ENCODE data around the gene OGFRL1. TPM values are rescaled to one million over a fixed set of nuclear protein-coding genes. Genes with fewer than 3 reads are reported as not detected.
A peak's percentile ranks its signal among the peaks of the same experiment; 100 is the strongest.
"Not testable (repeated sequence)": the region's sequence is repeated elsewhere in the genome, so short reads cannot be mapped to it uniquely, and the experiment has no call there.

Gene OGFRL1
- 26.9 and 27.7 TPM in 2 replicates for total RNA-seq (2014; rRNA removed; shearing (Covaris generic))
- 21.1 and 27.6 TPM in 2 replicates for polyA plus RNA-seq (2015; cell fraction: cytosol; rRNA removed)
- polyA plus RNA-seq (2015; cell fraction: nucleus; rRNA removed): 16.4 and 17.4 TPM in 2 replicates

DNA sequence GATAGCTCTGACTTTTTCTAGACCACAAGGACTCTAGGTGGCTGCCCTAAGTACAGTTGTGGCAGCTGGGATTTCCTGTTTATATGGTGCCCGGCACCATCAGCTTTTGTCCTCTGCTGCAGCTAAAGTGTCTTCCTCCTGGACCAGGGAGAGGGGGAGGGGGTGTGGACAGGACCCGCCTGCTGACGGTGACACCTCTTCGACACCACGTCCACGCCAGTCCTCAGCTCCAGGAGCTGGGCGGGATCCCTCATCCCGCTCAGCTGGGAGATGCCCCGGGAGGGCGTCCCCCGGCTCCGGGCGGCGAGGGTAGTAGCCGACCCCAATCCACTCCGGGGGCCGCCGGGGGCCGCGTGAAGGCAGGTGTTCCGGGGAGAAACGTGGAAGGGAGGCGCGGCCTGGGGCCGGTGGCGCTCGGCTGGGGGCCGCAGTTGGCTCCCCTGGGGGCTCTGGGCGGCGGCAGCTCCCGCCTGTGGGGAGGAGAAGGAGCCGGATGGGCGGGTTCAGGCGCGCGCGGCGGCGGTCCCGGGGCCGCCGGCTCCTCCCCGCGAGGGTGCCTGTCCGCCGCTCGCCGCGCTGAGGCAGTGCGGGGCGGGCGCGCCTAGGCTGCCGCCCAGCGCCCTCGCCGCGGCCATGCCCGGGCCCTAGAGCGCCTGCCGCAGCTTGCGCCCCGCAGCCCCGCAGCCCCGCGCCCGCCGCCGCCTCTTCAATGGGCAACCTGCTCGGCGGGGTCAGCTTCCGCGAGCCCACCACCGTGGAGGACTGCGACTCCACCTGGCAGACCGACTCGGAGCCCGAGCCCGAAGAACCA, at the start of gene OGFRL1:
Gene OGFRL1, plus strand, starts transcription at position 584 of the 811 bp plus-strand sequence. Its CDS starts 126 bp downstream, at position 710.
- peak; percentile 90 for DNase-seq (ENCODE audit: low read depth)

DNA sequence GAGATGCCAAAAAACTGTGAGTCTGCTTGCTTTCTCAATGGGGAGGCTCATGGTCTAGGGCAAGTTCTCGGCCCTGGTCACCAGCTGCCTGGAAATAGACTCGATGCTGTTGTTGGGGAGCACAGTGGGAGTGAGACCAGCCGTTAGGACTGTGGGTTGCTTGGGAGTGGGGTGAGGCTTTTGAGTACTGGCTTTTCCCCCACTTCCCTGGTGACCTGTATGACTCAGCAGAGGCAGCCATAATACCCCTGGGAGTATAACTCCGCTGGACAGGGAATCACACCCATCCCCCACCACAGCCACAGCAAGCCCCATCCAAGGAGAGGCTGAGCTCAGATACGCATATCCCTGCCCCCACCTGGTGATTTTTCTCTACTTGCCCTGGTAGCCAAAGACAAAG, 48.9 kb upstream of the OGFRL1 start:
- no peak for DNase-seq (ENCODE audit: low read depth)

DNA sequence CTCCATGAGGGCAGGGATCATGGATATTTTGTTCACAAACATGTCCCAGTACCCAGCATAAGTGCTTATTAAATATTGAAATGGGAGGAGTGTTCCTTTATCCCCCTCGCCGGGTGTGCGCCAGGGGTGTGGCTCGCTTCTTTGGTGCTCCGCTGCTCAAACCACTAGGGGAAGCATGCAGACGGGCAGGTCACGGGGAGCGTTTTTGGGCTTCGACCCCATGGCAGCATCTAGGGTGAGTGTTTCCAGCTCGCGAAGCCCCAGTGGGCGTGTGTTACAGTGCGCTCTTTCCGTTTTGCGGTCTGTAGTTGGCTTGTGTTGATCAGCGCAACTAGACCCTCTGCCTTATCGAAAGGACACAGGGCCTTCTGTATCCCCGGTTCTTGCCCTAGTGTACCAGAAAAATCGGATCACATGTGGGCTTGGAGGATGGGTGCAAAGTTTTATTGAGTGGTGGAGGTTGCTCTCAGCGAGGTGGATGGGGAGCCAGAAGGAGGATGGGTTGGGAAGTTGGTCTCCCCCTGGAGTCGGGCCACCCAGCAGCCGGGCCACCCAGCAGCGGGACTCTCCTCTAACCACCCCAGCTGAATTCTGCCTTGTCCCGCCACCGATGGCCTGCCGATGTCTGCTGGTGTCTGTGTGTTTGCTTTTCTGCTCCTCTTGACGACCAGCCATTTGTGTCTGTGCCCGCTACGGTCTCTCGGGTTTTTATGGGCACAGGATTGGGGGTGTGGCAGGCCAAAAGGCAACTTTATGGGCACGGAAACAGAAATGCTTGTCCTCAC, 43.2 kb upstream of the OGFRL1 start:
- no peak for DNase-seq (ENCODE audit: low read depth)

DNA sequence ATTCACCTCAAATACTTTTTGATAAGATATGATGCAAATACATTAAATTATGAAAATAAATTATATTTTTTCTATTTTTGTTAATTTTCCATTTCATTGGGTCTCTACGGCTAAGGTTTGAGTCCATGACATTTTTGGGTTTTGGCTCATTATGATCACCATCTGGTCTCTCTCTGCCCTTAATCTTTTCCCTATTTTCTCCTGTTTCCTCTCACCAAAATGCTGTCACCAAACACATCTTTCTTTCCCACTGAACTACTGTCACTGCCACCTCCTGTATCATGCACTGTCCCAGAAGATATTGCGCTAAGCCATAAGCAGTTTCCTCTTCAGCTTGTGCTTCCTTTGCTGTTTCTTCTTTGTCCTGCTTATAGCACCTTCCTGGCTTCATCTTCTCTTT, 42.0 kb upstream of the OGFRL1 start:
- DNase-seq (ENCODE audit: low read depth): no peak

DNA sequence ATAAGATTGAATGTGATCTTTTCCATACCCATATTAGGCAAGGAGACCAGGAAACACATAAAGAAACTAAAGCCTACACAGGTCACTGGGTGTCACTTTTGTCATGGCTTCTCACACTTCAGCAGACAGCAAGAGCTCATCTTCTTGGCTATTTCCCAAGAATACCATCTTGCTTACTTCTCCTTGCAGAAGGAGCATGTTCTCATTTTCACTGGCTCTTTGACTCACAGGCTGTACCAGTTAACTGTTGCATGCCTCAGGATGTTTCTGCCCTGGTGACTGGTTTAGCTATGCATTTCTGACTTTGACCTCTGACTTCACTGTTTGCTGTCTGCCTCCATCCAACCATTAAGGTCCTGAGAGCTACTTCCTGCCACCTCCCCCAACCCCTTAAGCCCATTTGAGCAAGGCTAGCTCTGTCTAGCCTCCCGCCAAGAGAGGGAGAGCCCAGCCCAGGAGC, 40.3 kb upstream of the OGFRL1 start:
- DNase-seq (ENCODE audit: low read depth): peak; percentile 92

DNA sequence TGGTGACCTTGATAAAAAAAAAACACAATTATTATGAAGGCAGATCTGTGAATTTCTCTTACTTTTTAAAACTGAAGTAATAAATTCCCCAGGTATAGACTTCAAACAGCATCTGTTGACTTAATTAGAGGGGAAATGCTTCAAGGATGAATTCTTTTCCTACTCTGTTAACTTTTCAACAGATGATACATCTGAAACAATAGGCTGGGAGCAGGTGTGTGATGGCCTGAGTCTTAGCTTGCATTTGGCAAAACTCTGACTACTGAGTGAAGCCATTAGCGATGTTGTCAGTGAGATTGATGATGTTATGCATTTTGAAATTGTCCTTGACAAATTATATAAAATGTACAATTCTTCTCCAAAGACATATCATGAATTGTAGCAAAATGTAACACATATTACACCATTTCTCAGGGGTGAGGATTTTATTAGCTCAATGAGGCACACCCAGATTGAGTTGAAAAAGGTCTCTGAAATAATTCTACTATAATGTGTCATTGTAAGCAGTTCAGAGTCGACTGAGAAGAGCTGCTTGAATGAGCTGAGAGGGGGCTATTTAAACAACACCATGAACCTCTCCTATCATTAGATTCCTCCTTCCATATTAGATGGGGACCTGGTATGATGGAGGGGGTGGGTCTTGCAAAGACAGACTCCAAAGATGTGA, 39.6 kb upstream of the OGFRL1 start:
- DNase-seq (ENCODE audit: low read depth): no peak

DNA sequence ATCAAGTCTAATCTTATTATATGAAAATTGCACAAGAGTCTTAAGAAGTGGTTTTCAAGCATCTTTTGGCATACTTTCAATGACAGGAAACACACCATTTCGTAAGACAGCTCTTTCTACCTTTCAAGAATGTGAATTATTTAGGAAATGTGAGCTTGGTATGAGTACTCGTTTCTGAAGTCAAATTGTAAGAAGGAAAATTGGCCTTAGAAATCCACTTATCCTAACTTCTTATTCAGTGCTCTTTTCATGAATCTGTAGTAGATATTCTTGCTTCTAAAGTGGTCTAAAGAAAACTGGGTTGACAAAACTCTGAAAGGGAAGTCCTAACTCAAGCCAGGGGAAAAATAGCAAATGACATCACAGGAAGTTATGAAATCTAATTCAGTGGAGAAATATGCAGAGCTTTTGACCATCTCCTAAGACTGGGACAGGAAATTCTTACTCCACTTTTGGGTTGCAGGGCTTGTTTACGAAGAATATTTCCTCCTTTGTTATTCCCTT, 38.5 kb upstream of the OGFRL1 start:
- DNase-seq (ENCODE audit: low read depth): peak; percentile 82

DNA sequence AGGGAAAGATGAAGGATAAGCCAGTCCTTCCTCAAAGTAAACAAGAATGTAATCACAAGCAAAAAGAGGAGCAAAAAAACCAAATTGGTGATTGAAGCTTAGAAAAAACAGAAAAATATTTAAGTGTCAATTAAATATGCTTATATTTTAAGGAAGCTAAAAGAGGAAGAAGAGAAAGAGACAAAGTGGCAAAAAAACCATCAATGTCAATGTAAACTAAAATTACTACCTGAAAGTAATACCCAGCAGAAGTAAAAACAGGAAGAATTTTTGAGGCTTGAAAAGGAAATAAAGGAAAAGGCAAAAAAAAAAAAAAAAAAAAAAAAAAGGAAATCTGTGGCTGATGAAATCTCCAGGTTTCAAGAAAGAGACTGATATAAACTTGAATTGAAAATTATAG, 36.2 kb upstream of the OGFRL1 start:
- DNase-seq (ENCODE audit: low read depth): no peak

DNA sequence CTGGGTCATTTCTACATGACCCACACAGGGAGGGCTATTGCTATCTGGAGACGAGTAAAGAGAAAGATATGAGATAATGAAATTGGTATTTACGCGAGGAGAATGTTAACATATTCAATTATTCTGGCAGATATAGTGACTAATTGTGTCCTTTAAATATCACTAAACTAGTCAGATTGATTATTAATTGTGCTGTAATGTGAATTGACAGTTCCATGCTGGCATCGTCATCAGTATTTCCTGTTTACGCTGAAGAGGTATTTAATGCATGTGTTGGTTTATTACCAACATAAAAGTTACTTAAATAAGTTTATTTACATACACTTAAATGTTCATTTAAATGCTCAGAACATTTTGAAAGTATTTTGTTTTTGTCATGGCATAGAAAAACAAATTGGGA, 35.7 kb upstream of the OGFRL1 start:
- DNase-seq (ENCODE audit: low read depth): no peak

DNA sequence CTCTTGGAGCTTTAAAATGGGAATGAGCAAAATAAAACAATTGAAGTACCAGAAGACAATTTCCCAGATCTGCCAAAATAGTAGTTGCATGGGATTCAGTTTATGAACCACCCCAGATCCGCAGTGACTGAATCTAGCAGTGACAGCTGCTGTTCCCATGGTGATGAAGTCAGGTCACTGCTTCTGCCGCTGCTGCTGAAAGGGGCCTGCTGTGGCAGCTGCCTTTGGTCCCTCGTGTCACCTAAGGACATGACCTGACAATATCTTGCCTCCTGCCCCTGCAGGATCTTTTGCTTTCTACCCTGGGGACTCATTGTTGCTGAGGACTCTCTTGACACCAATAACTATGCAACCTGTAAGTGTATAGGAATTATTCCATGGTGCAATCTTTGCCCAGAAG, 34.3 kb upstream of the OGFRL1 start:
- no peak for DNase-seq (ENCODE audit: low read depth)

DNA sequence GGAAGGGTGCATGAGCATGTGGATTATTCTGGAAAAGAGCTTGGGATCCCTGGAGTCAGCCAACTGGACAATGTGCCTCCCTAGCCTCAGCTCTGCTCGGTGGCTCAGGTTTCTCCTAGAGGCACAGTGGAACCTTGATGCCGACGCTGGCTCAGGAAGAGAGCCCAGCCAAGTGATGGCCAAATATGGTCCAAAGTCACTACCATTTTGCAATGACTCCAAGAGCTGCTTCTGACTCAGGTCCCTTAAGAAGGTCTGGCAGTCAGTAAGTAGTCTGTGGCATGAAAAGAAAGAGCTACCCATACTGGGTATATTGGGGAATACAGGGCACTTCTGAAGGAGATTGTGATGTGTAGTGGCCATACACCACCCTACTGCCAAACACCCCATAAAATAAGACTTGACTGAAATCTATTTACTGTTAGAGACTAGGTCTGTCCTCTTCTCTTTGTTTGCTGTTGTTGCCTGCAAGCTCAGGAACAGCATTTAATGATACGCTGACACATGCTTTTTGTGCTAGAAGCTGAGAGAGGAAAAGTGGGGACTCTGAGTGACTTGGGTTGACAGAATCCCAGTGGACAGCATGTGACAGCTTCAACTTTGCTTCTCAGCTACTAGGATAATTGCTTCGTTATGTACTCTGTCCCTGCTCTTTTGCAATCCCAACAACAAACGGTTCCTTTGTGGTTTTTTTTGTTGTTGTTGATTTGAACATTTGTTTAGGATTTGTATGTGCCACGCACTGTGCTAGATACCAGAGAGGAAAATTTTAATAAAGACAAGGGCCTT, 30.3 kb upstream of the OGFRL1 start:
- no peak for DNase-seq (ENCODE audit: low read depth)

DNA sequence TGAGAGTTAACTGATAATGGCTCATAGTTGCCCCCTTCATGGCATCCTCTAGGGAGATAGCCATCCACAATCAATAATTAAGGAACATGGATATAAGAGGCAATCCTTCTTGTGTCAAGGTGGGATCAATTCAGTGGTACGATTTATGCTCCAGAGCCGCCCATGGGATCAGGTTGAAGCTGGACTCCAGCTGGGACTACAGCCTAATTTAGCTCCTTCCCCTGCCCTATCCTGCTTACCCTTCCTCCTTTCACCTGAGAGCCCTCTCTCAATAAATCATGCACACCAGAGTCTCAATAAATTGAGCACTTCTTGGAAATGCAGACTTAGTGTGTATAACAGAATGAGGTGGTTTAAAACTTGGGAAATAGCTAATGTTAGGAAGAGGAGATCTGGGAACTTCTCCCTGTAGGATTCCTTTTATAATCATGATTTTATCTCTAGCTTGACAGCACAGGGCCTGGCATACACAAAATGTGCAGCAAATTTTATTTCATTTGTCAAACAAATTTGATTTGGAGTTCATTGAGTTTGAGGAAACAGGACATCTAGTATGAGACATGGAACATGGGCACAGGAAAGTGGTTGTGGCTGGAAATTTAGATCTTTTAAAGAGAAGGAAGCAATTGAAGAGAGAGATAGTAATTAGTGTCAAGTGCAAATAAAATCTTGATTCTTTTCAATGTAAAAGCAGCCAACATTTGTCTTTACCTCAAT, 28.6 kb upstream of the OGFRL1 start:
- DNase-seq (ENCODE audit: low read depth): no peak

DNA sequence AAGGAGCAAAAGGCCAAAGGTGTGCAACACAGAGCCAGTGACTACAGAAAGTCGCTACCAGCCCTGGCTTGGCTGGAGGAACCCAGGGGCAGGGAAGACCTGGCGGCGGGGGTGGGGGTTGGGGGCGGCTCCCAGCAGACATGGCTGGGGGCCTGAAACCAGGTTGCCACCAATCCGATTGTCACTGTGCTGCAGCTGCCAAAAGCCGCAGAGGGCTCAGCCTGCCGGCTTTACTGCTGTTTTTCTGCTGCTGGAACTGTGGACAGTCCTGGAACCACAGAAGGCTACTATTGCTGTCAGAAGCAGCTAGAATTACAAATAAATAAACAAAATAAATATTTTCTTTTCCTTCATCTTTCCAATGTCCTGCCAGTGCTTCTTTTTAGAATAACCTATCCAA, 25.7 kb upstream of the OGFRL1 start:
- no peak for DNase-seq (ENCODE audit: low read depth)

DNA sequence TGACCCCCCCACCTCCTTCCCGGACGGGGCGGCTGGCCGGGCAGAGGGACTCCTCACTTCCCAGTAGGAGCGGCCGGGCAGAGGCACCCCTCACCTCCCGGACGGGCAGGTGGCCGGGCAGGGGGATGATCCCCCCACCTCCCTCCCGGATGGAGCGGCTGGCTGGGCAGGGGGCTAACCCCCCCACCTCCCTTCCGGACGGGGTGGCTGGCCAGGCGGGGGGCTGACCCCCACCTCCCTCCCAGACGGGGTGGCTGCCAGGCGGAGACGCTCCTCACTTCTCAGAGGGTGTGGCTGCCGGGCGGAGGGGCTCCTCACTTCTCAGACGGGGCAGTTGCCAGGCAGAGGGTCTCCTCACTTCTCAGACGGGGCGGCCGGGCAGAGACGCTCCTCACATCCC, 22.2 kb upstream of the OGFRL1 start:
- DNase-seq (ENCODE audit: low read depth): not testable (repeated sequence)

DNA sequence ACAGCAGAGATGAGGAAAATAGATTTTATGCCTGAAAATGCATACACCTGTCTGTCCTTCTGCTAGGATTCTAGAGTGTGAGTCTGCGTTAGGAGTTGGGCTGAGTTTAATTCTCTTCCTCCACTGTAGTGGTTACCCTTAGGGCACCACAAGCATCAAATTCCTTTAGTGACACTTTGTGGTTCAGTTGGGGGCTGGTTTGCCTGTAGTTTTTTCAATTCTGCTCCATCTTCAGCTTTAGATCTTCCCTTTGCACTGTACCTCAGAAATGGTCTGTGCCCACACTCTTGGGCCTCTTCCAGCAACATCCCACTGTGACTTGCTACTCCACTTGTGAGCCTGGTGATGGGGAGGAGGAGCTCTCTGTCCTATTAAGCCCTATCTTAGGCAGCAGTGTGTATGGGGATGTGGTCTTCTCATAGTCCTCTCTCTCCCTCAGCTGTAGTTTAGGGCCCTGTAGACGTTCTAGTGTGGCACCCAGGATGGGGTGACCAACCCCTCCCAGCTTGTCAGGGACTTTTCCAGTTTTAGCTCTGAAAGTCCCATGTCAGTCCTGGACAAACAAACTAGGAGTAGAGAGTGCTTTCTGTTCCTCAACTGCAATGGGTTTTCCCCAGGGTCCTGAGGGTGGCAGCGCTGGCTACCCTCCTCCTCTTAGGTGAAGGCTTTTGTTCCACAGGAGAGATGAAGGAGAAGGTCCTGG, 19.7 kb upstream of the OGFRL1 start:
- peak; percentile 23 for DNase-seq (ENCODE audit: low read depth)

DNA sequence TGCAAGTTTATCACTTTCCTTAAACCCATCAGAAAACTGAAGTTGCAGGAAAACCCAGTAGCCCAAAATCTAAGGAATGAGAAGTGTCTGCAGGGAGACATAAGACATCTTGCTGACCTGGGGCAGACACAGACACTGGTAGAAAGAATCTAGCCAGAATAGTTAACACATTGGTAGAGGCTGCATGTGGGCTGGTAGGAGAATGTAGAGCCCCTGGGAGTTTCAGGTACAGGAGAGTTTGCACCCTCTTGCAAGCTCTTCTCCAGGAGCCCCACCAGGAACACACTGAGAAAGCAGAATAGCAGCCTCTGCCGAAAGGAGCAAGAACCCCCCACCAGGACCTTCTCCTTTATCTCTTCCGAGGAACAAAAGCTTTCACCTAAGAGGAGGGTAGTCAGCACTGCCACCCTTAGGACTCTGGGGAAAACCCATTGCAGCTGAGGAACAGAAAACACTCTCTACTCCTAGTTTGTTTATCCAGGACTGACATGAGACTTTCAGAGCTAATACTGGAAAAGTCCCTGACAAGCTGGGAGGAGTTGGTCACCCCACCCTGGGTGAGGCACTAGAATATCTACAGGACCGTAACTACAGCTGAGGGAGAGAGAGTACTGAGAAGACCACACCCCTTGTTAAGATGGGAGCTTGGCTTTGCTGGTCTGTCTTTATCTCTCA, 10.5 kb upstream of the OGFRL1 start:
- DNase-seq (ENCODE audit: low read depth): no peak

DNA sequence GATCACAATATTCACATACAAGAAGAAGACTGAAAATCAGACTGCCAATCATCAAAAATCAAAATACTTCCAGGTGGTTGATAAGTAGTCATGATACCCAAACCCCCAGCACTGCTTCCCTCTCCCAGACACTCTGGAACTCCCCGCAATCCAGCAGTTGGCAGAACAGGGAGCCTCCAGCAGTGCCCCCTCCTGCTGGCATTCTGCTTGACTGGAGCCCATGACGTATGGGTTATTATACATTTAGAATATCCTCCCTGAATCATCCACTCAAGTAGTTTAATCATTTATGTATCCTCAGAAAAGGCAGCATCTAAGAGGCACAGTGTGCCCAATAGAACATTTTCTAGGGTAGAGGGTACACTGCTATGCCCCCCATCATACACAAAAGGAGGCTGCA, 9.3 kb upstream of the OGFRL1 start:
- DNase-seq (ENCODE audit: low read depth): no peak

DNA sequence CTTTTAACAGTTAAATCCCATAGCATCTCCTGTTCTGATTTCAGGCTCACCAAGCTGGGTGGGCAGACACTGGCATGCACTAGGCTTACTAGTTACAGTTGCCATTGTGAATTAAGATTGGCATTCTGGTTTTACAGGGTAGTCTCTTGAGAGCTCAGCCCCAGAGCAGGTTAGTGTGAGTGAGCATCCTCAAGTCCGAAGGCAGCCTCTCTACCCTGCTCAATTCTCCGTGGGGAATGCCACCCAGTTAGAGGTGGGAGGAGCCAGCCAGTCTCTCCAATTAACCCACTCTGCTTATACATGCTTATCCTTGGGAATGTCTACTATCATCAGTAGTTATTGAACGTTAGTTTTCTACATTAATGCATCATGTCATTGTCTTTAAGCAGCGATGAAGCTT, 8.9 kb upstream of the OGFRL1 start:
- no peak for DNase-seq (ENCODE audit: low read depth)

DNA sequence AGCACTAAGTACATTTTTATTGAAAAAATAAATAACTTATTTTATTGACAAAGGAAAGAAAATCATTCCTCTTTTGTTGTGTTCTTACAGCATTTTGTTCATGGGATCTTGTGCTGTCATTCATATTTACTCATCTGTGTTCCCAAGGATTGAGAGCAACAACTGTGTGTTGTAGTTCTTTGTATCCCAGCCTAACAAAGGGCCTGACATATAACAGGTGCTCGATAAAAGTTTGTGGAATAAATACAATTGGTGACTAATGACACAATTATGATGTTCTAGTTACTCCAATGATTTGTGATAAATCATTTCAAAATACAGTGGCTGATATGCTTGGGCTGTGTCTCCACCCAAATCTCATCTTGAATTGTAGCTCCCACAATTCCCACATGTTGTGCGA, 7.9 kb upstream of the OGFRL1 start:
- no peak for DNase-seq (ENCODE audit: low read depth)

All from HT1080 (cell line).